COLO668 (cell line): Measurements from ENCODE around the gene SLC26A8.
"Not testable (repeated sequence)": the region's sequence is repeated elsewhere in the genome, so short reads cannot be mapped to it uniquely, and the experiment has no call there.

Source experiments
- DNase-seq: peaks from one replicate; lab custom pipeline; 2025; ENCODE audit not compliant: unreplicated experiment; lab: John Stamatoyannopoulos, UW

The SLC26A8 gene

GRCh38 chr6:35916893-35917292 lies 107.5 kb downstream of the SLC26A8 start:
- not testable (repeated sequence) for DNase-seq

GRCh38 chr6:35916056-35916455 lies 108.4 kb downstream of the SLC26A8 start:
- no peak for DNase-seq

- no peak for DNase-seq
These were observed 109.9 kb downstream of the SLC26A8 start for GRCh38 chr6:35914536-35914935.

- no peak for DNase-seq
These were observed 112.4 kb downstream of the SLC26A8 start for GRCh38 chr6:35911871-35912653.

- not testable (repeated sequence) for DNase-seq
These were observed 114.9 kb downstream of the SLC26A8 start for GRCh38 chr6:35909571-35909970.

GRCh38 chr6:35908753-35909401 lies 115.6 kb downstream of the SLC26A8 start:
- DNase-seq: not testable (repeated sequence)

- DNase-seq: no peak
These were observed 116.7 kb downstream of the SLC26A8 start for GRCh38 chr6:35907750-35908149.

GRCh38 chr6:35906499-35906846 lies 118.0 kb downstream of the SLC26A8 start:
- no peak for DNase-seq

- no peak for DNase-seq
These were observed 118.5 kb downstream of the SLC26A8 start for GRCh38 chr6:35905841-35906498.

GRCh38 chr6:35905141-35905785 lies 119.2 kb downstream of the SLC26A8 start:
- DNase-seq: no peak

GRCh38 chr6:35903679-35904078 lies 120.8 kb downstream of the SLC26A8 start:
- no peak for DNase-seq

GRCh38 chr6:35900448-35900847 lies 124.0 kb downstream of the SLC26A8 start:
- no peak for DNase-seq

- no peak for DNase-seq
These were observed 126.4 kb downstream of the SLC26A8 start for GRCh38 chr6:35898003-35898402.

GRCh38 chr6:35897486-35897885 lies 127.0 kb downstream of the SLC26A8 start:
- no peak for DNase-seq

GRCh38 chr6:35897036-35897435 lies 127.4 kb downstream of the SLC26A8 start:
- DNase-seq: no peak

- DNase-seq: no peak
These were observed 128.2 kb downstream of the SLC26A8 start for GRCh38 chr6:35896228-35896627.

- no peak for DNase-seq
These were observed 128.9 kb downstream of the SLC26A8 start for GRCh38 chr6:35895560-35895959.

GRCh38 chr6:35894776-35895175 lies 129.7 kb downstream of the SLC26A8 start:
- no peak for DNase-seq
